Stimulated activated CD4-positive, alpha-beta T cell treated with anti-CD3 and anti-CD28 coated beads, Interleukin-2, amount 100 ng/mL, for 4 hours (primary cell): ENCODE measurements around the gene ZNF621.

Experiments used
- DNase-seq: peaks from one replicate; pipeline ENCODE4 v3.0.0-alpha.2; 2020; ENCODE audit warnings: low read depth

The ZNF621 gene

GRCh38 chr3:40524568-40525285 is at the start of gene ZNF621:
Gene ZNF621 (plus strand): TSS chr3:40524960. CDS start chr3:40525841, 881 bp downstream.
- DNase-seq: peak; percentile 70

GRCh38 chr3:40476478-40477470 is 48.0 kb upstream of the ZNF621 start, which contains the start of gene ZNF619:
Gene ZNF619 (plus strand): TSS chr3:40477122. CDS start chr3:40477980, 858 bp downstream.
- DNase-seq: peak; percentile 27

GRCh38 chr3:40477666-40478065 is 47.1 kb upstream of the ZNF621 start:
- no peak for DNase-seq

- DNase-seq: no peak
Observed at GRCh38 chr3:40487172-40487571, 37.6 kb upstream of the ZNF621 start.

GRCh38 chr3:40490916-40491315 is 33.8 kb upstream of the ZNF621 start:
- DNase-seq: no peak

GRCh38 chr3:40494698-40495097 is 30.1 kb upstream of the ZNF621 start:
- DNase-seq: no peak

- DNase-seq: no peak
Observed at GRCh38 chr3:40497288-40497687, 27.5 kb upstream of the ZNF621 start.

GRCh38 chr3:40499952-40500351 is 24.8 kb upstream of the ZNF621 start:
- no peak for DNase-seq

GRCh38 chr3:40502034-40502433 is 22.7 kb upstream of the ZNF621 start:
- DNase-seq: no peak

GRCh38 chr3:40504636-40505430 is 19.9 kb upstream of the ZNF621 start:
- no peak for DNase-seq

GRCh38 chr3:40505599-40506462 is 18.9 kb upstream of the ZNF621 start, which contains the start of gene ZNF620:
Gene ZNF620 (plus strand): TSS chr3:40506039. CDS start chr3:40506353, 314 bp downstream.
- peak; percentile 32 for DNase-seq

GRCh38 chr3:40511031-40511718 is 13.6 kb upstream of the ZNF621 start:
- DNase-seq: no peak

GRCh38 chr3:40516201-40516600 is 8.6 kb upstream of the ZNF621 start:
- no peak for DNase-seq

GRCh38 chr3:40518067-40518466 is 6.7 kb upstream of the ZNF621 start:
- DNase-seq: no peak

- no peak for DNase-seq
Observed at GRCh38 chr3:40518848-40519247, 5.9 kb upstream of the ZNF621 start.

- DNase-seq: no peak
Observed at GRCh38 chr3:40521254-40521653, 3.5 kb upstream of the ZNF621 start.

- no peak for DNase-seq
Observed at GRCh38 chr3:40523781-40524180, 979 bp upstream of the ZNF621 start.

- DNase-seq: no peak
Observed at GRCh38 chr3:40524222-40524567, 565 bp upstream of the ZNF621 start.

GRCh38 chr3:40528426-40528825 is 3.7 kb downstream of the ZNF621 start:
- no peak for DNase-seq

- DNase-seq: no peak
Observed at GRCh38 chr3:40532252-40532651, 7.5 kb downstream of the ZNF621 start.
